ENCODE data around the gene DIPK1C. TPM values are rescaled to one million over a fixed set of nuclear protein-coding genes. Genes with fewer than 3 reads are reported as not detected.

The DIPK1C gene
- total and polyA plus RNA-seq, 9 of the 15 experiments (the other 6 are each of a cell fraction or from before 2014, with no cell fraction given): 0.04 to 0.32 (median 0.15) TPM; not detected in 2

GRCh38 chr18:74478880-74479279 lies 21.8 kb upstream of the DIPK1C start:
- in situ Hi-C loops (cut with MboI) (no loop called here), intact Hi-C loops (cut with micrococcal nuclease) (loop anchor here (5.0 kb wide), 1 partner anchor 127 kb away; no protein-coding TSS in a partner anchor)
- Histone ChIP-seq H3K4me1 (replicated peaks in 1 of 2; ENCODE audit: control insufficient read depth in 2 of 2, insufficient read depth in 2 of 2, low read length in 2 of 2) (peaks cover 8 to 17% of the 10 kb centered on the region in 2 experiments; a peak in 4 of 5 replicates), H4K20me1 (replicated peaks; ENCODE audit: control insufficient read depth, insufficient read depth, low read length) (no peaks in the 10 kb centered on the region), H3K4me2 (ENCODE audit: insufficient read depth, low read length) (no peak overlapping the region), H3K27me3 (ENCODE audit: control insufficient read depth in 2 of 2, insufficient read depth in 2 of 2, low read length in 2 of 2) (no peaks in the 10 kb centered on the region), H3K79me2 (ENCODE audit: control insufficient read depth, insufficient read depth, low read length) (no peaks in the 10 kb centered on the region), H2AFZ (ENCODE audit: low read depth, low read length) (no peak overlapping the region), H3K9me3 (replicated peaks; ENCODE audit: control insufficient read depth, insufficient read depth, low read depth, low read length) (no peaks in the 10 kb centered on the region), H3K9me1 (ENCODE audit: control insufficient read depth, insufficient read depth, low read length) (no peaks in the 10 kb centered on the region), H3K27ac (ENCODE audit: extremely low read depth, low read depth, low read length) (no peak overlapping the region), H3K9ac (ENCODE audit: insufficient read depth in 1 of 2, low read depth in 2 of 2, low read length in 2 of 2) (no peak overlapping the region), H3K4me3 (no peak overlapping the region), H3K36me3 (ENCODE audit: control insufficient read depth, insufficient read depth, low read length) (no peaks in the 10 kb centered on the region)
- 33% methylated on average over 6 of the region's 6 CpGs for WGBS (ENCODE audit: insufficient coverage, low coverage, missing lambda C conversion rate)
- DNase-seq (ENCODE audit: extremely low read depth in 1 of 4, low spot score in 3 of 4): no peak
- no peak for ATAC-seq
- ChIA-PET POLR2A (interaction anchor here (1.0 kb wide), 1 partner anchor 17 kb away, joined by 3 read pairs; the partner anchor contains the start of gene CNDP2), CTCF (ENCODE audit: low intra/inter-chr PET ratio) (no interaction called here)
- TF ChIP-seq CEBPB (tag; IDR thresholded peaks at IDR 0.05) (peak; percentile 41; the same call in 1 of the 2 replicates), ZNF318 (IDR thresholded peaks at IDR 0.05; ENCODE audit: borderline replicate concordance in 1 of 2, low read depth in 1 of 2) (no peak), SMARCC2 (IDR thresholded peaks at IDR 0.05; ENCODE audit: low read depth) (no peak)
- no TSS peak for BruUV-seq (replicated peaks)
- no peak for FAIRE-seq
